Esophagus muscularis mucosa (tissue), 4 donors: Measurements from ENCODE around the gene S100A8.

Source experiments
- CTCF ChIP-seq, 3 experiments: fragments of 200-600 bp in 2 of 3; fragments of 450-650 bp in 1 of 3; sonication (generic) in 2 of 3; IDR thresholded peaks; one replicate each; pipeline ENCODE4 v1.5.1; 2017 to 2019; ENCODE audit warnings: antibody characterized with exemption in 3 of 3, mild to moderate bottlenecking in 2 of 3, moderate library complexity in 1 of 3
- EP300 ChIP-seq: sonication (generic); formaldehyde crosslinking; IDR thresholded peaks from one replicate; pipeline ENCODE4 v1.6.1; 2017; ENCODE audit warnings: antibody characterized with exemption
- POLR2A ChIP-seq: fragments of 450-650 bp; IDR thresholded peaks from one replicate; pipeline ENCODE4 v1.6.1; 2017; ENCODE audit warnings: antibody characterized with exemption, moderate library complexity, mild to moderate bottlenecking, low read depth
- POLR2AphosphoS5 ChIP-seq, 2 donors: sonication (generic); formaldehyde crosslinking; IDR thresholded peaks; one replicate each; pipeline ENCODE4 v1.6.1; 2017; ENCODE audit warnings: antibody characterized with exemption in 2 of 2

- no peak for TF ChIP-seq CTCF (IDR thresholded peaks at IDR 0.05)
- no peak for TF ChIP-seq POLR2A
- TF ChIP-seq POLR2AphosphoS5 (IDR thresholded peaks at IDR 0.05) = no peak
- no peak for TF ChIP-seq EP300
These were observed 19.6 kb downstream of the S100A8 start for GRCh38 chr1:153371231-153371630.
